Activated naive CD8-positive, alpha-beta T cell (primary cell): ENCODE measurements around the gene IP6K1.
"Not testable (repeated sequence)": the region's sequence is repeated elsewhere in the genome, so short reads cannot be mapped to it uniquely, and the experiment has no call there.

Experiments
- H3K27ac Mint-ChIP-seq: one replicate; pipeline ENCODE4 v1.8.0; 2021; ENCODE audit warnings: mixed read lengths
- H3K27me3 Mint-ChIP-seq: one replicate; pipeline ENCODE4 v1.8.0; 2021; ENCODE audit warnings: mixed read lengths
- H3K36me3 Mint-ChIP-seq: one replicate; pipeline ENCODE4 v1.8.0; 2021; ENCODE audit warnings: mixed read lengths
- H3K4me1 Mint-ChIP-seq: one replicate; pipeline ENCODE4 v1.8.0; 2021; ENCODE audit warnings: low read depth, mixed read lengths
- H3K4me3 Mint-ChIP-seq: one replicate; pipeline ENCODE4 v1.8.0; 2021; ENCODE audit warnings: mild to moderate bottlenecking, mixed read lengths
- H3K9me3 Mint-ChIP-seq: one replicate; pipeline ENCODE4 v1.8.0; 2021; ENCODE audit warnings: low read depth, mixed read lengths

IP6K1 gene

DNA sequence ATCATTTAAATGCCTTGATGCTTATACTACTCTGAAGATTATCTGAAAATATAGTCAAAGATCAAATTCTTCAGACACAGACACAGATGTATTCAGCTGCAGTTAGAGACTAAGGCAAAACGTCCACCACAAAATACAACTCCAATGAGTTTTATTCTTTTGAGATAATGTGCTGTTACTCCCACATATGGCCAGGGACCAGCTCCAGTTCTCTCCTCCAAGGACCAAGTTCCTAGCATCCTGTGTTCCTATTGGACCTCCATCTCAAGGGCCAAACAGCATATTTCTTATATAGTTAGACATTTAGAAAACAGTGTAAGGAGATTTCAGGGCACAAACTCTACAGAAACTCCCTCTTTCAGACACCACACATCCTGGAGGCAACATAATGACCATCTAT is 27.1 kb downstream of the IP6K1 start:
- Mint-ChIP-seq H3K27ac (peak overlapping the region; percentile 28), H3K4me1 (peaks cover 27% of the 10 kb centered on the region)

DNA sequence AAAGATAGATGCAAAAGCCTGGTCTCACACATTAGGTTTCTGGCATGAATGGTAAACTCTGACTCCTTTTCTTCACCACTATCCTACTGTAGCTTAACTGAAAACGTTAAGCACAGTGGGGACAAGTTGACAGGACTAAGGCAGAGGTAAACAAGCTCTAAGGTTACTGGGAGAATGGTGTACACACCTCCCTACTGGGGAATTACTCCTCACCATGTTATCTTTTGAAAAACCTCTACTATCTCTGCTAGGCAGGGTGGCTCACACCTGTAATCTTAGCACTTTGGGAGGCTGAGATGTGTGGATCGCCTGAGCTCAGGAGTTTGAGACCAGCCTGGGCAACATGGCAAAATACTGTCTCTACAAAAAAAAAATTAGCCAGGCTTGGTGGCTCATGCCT is 29.1 kb downstream of the IP6K1 start:
- no peaks in the 10 kb centered on the region for H3K9me3 Mint-ChIP-seq
- peaks cover 31% of the 10 kb centered on the region for H3K4me1 Mint-ChIP-seq
- no peak overlapping the region for H3K4me3 Mint-ChIP-seq
- H3K27ac Mint-ChIP-seq = no peak overlapping the region
- H3K27me3 Mint-ChIP-seq = no peaks in the 10 kb centered on the region
- H3K36me3 Mint-ChIP-seq = no peaks in the 10 kb centered on the region

More for the DNA sequence above, 27.1 kb downstream of the IP6K1 start:
- Mint-ChIP-seq H3K9me3 (no peaks in the 10 kb centered on the region), H3K36me3 (no peaks in the 10 kb centered on the region), H3K4me3 (no peak overlapping the region), H3K27me3 (no peaks in the 10 kb centered on the region)

DNA sequence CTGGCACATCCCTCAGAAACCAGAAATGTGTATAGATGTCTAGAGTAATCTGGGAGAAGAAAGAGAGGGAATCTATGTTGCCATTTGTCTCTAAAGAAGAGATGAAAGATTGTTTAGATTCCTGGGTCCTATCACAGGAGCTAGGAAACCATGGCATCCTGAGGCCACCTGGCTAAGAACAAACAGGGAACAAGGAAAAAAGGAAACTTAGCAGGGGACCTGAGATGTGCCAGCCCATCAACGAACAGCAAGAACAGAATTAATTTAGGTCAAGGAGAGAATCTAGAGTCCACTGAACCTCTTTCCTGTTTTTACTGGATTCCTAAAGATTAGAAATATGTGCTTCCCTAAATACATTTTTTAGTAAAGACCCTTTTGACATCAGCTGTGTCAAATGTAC is 30.3 kb downstream of the IP6K1 start:
- Mint-ChIP-seq H3K9me3 (no peaks in the 10 kb centered on the region), H3K4me1 (peaks cover 31% of the 10 kb centered on the region), H3K4me3 (no peak overlapping the region), H3K27ac (no peak overlapping the region), H3K36me3 (no peaks in the 10 kb centered on the region), H3K27me3 (no peaks in the 10 kb centered on the region)

DNA sequence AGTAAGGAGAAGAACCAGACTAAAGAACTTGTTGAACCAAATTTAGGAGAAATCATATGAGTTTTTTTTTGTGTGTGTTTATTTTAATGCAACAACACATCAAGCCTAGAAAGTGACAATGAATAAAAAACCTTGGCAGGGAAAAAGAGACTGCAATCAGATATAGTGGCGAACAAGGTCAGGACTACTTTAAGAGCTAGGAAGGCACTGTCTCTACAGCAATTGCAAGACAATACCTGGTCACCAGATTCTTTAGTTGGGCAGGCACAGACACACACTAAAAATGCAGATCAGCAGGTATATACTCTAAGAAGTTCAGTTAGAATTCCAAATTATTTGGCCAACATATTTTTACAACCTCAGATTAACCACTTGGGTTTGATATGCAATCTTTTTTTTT is 31.8 kb downstream of the IP6K1 start:
- no peaks in the 10 kb centered on the region for H3K27me3 Mint-ChIP-seq
- H3K27ac Mint-ChIP-seq = no peak overlapping the region
- H3K36me3 Mint-ChIP-seq = no peaks in the 10 kb centered on the region
- peaks cover 32% of the 10 kb centered on the region for H3K4me1 Mint-ChIP-seq
- H3K4me3 Mint-ChIP-seq = no peak overlapping the region
- no peaks in the 10 kb centered on the region for H3K9me3 Mint-ChIP-seq

DNA sequence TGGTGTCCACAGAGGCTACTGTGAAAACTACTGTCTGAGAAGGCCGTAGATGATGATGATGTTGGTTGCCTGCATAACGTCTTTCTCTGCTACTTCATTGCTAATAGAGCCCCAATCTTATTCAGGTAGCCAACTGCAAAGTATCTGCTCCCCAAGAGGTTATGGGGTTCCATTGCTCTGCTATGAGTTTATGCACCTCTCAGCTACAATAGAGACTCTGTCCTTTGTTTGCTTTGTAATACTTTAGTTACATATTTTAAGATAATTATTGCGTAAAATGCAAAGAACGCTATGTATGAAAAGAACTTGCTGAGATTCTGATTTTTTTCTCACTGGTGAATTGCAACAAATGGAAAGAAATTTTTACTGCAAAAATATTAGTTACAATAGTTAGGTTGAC is 34.8 kb downstream of the IP6K1 start:
- Mint-ChIP-seq H3K36me3 (no peaks in the 10 kb centered on the region), H3K27ac (no peak overlapping the region), H3K9me3 (no peaks in the 10 kb centered on the region), H3K4me1 (peaks cover 22% of the 10 kb centered on the region), H3K27me3 (no peaks in the 10 kb centered on the region), H3K4me3 (no peak overlapping the region)

DNA sequence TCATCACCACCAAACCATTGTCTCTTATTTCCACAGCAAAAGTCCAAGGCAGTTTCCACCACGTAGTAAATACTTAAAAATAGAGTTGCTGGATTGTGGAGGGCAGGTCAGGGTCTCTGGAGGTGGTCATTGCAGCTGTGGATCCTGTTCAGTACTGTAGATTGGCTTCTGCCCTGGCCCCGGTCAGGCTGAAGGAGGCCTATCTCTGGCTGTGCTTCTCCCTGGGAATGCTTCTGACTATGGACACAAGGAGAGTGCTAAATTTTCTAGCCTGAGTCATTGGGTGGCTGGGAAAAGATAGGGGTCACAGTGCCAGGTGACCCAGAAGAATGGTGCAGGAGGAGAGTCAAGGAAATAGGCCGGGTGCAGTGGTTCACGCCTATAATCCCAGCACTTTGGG is 36.3 kb downstream of the IP6K1 start:
- H3K9me3 Mint-ChIP-seq = no peaks in the 10 kb centered on the region
- H3K27ac Mint-ChIP-seq = no peak overlapping the region
- H3K27me3 Mint-ChIP-seq = no peaks in the 10 kb centered on the region
- peaks cover 13% of the 10 kb centered on the region for H3K4me1 Mint-ChIP-seq
- no peaks in the 10 kb centered on the region for H3K36me3 Mint-ChIP-seq
- H3K4me3 Mint-ChIP-seq = no peak overlapping the region

DNA sequence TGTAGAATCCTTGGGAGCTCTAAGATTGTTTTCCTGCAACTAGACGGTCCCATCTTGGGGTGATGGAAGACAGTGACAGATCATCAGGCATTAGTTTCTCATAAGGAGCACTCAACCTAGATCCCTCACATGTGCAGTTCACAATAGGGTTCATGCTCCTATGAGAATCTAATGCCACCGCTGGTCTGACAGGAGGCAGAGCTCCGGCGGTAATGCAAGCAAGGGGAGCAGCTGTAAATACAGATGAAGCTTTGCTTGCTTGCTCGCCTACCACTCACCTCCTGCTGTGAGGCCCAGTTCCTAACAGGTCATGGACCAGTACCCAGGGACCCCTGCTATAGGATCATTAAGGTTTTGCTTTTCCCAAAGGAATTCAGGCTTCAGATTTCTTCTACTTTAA is 37.5 kb downstream of the IP6K1 start:
- H3K4me3 Mint-ChIP-seq, H3K36me3 Mint-ChIP-seq, H3K9me3 Mint-ChIP-seq, H3K27me3 Mint-ChIP-seq, H3K27ac Mint-ChIP-seq, H3K4me1 Mint-ChIP-seq: not testable (repeated sequence)

DNA sequence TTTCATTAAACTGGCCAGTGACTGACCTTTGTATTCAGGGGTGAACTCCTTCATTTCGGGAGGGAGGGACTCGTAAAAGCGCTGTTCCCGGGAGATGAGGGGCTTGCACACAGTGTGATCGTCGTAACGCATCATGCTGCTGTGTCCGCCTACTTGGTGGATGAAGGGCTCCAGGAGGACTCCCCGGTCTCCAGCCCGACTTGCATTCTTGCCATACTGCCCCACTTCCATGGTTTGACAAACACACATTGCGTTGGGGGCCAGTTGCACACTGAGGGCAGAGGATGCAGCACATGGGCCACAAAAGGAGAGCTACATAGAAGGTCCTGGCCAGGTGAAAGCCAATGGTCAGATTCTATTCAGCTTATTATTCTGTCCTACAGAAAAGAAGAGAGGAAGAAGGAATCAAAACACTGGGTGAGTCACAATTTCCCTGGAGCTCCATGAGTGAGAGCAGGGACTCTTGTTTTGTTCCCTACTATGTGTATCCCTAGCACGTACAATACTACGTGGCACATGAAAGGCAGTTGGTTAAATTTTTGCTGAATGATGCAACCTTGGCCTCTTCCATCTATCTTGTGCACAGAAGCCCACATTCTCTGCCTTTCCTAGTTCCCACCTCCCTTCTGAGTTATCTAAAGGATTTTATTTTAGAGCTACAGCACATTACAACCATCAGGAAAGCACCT is 38.4 kb downstream of the IP6K1 start:
- no peaks in the 10 kb centered on the region for H3K36me3 Mint-ChIP-seq
- H3K9me3 Mint-ChIP-seq = no peaks in the 10 kb centered on the region
- H3K27me3 Mint-ChIP-seq = no peaks in the 10 kb centered on the region
- peak overlapping the region; percentile 70 for H3K27ac Mint-ChIP-seq
- no peak overlapping the region for H3K4me3 Mint-ChIP-seq
- H3K4me1 Mint-ChIP-seq = peaks cover 8% of the 10 kb centered on the region

DNA sequence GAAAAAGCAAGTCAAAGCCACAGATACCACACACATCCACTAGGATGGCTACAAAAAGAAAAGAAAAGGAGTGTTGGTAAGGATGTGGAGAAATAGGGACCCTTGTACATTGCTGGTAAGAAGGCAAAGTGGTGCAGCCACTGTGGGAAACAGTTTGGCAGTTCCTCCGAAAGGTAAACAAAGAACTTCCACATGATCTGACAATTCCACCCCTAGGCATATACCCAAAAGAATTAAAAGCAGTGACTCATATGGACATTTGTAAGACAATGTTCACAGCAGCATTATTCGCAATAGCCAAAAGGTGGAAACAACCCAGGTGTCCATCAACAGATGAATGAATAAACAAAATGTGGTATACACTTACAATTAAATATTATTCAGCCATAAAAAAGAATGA is 40.4 kb downstream of the IP6K1 start:
- Mint-ChIP-seq H3K4me1 (peaks cover 8% of the 10 kb centered on the region), H3K9me3 (no peaks in the 10 kb centered on the region), H3K36me3 (no peaks in the 10 kb centered on the region), H3K27me3 (no peaks in the 10 kb centered on the region), H3K4me3 (no peak overlapping the region), H3K27ac (no peak overlapping the region)

DNA sequence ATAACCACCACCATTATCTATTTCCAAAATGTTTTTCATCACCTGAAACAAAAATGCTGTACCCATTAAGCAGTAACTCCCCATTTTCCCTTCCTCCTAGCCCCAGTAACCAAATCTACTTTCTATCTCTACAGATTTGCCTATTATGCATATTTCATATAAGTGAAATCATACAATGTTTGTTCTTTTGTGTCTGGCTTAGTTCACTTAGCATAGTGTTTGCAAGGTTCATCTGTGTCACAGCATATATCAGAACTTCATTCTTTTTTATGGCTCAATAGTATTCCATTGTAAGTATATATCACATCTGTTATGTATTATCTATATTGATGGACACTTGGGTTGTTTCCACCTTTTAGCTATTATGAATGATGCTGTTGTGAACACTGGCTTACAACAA is 45.9 kb downstream of the IP6K1 start:
- H3K4me3 Mint-ChIP-seq = no peak overlapping the region
- H3K27ac Mint-ChIP-seq = no peak overlapping the region
- peaks cover 2% of the 10 kb centered on the region for H3K36me3 Mint-ChIP-seq
- no peaks in the 10 kb centered on the region for H3K27me3 Mint-ChIP-seq
- H3K9me3 Mint-ChIP-seq = no peaks in the 10 kb centered on the region
- peaks cover 14% of the 10 kb centered on the region for H3K4me1 Mint-ChIP-seq

DNA sequence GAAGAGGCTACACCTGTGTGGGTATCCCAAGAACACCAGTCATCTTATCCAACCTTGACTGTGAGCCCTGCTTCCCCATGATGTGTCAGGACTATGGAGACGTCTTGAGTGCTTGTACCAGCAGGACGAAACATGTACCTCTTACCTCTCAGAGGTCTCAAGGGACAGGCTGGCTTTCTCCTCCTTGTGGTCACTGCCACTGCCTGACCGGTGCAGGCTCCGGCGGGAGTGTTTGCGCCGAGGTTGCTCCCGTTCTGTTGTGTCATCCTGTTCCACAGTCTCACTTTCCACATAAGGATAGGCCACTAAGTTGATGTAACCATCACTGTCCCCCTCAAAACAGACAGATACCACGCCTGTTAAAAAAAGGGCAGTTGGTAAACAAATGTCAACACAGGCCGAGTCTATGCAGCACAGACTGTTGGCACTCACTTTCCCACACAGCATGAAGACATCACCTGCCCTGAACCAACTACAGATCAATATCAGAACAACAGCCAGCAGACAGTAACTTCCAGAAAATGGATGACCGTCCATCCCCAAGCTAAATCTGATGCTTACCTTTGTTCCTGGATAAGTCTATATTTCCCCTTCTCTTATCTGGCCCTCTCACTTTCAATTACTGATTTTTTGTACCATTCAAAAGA is 48.2 kb downstream of the IP6K1 start:
- H3K9me3 Mint-ChIP-seq = no peaks in the 10 kb centered on the region
- H3K4me1 Mint-ChIP-seq = peaks cover 8% of the 10 kb centered on the region
- H3K4me3 Mint-ChIP-seq = no peak overlapping the region
- H3K27ac Mint-ChIP-seq = peak overlapping the region; percentile 75
- no peaks in the 10 kb centered on the region for H3K27me3 Mint-ChIP-seq
- H3K36me3 Mint-ChIP-seq = peaks cover 2% of the 10 kb centered on the region

DNA sequence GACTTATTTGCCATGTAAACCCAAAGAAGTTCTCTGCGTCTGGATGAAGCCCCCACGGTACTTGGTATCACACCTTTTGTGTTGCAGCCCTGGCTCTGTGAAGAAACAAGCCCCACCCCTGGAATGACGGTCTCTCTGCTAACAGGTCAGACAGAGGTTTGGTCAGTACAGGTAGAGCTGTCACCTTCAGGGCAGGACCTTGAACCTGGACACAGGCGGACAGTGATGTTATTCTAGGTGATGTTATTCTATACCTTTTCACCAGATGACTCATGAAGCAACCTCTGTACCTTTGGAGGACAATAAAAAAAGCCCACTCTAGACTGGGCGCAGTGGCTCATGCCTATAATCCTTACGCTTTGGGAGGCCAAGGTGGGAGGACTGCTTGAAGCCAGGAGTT is 51.6 kb downstream of the IP6K1 start:
- Mint-ChIP-seq H3K4me3 (no peak overlapping the region), H3K27ac (no peak overlapping the region), H3K4me1 (peaks cover 6% of the 10 kb centered on the region), H3K27me3 (no peaks in the 10 kb centered on the region), H3K36me3 (peaks cover 4% of the 10 kb centered on the region), H3K9me3 (no peaks in the 10 kb centered on the region)

DNA sequence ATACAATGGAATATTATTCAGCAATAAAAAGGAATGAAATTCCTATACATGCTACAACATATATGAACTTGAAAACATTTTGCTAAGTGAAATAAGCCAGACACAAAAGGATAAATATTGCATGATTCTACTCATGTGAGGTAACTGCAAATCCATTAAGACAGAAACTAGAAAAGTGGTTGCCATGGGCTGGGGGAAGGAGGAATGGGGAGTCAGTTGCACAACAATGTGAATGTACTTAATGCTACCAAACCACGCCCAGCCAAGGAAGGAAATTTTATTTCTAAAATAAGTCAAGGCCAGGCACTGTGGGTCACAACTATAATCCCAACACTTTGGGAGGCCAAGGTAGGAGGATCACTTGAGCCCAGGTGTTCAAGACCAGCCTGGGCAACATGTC is 52.8 kb downstream of the IP6K1 start:
- no peaks in the 10 kb centered on the region for H3K27me3 Mint-ChIP-seq
- peaks cover 4% of the 10 kb centered on the region for H3K36me3 Mint-ChIP-seq
- peaks cover 1% of the 10 kb centered on the region for H3K4me1 Mint-ChIP-seq
- no peaks in the 10 kb centered on the region for H3K9me3 Mint-ChIP-seq
- no peak overlapping the region for H3K27ac Mint-ChIP-seq
- H3K4me3 Mint-ChIP-seq = no peak overlapping the region

DNA sequence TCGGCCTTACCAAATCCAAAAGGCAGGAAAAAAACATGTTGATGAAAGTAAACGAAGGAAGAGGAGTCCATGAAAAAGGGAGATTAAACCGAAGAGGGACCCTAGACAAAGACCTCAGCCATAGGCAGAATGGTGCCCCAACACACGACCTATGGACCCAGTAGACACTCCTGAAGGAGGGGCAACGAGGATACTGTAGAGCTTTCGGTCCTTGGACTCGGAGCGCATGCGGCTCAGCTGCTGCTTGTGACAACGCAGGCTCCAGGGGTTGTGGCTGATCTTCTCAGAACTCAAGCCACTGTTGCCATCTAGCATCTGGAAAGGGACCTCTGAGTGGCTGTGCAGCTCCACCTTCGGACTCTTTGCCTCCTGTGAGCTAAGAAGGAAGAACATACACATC is 53.7 kb downstream of the IP6K1 start:
- H3K27ac Mint-ChIP-seq = no peak overlapping the region
- no peak overlapping the region for H3K4me3 Mint-ChIP-seq
- peaks cover 4% of the 10 kb centered on the region for H3K36me3 Mint-ChIP-seq
- H3K4me1 Mint-ChIP-seq = no peaks in the 10 kb centered on the region
- no peaks in the 10 kb centered on the region for H3K9me3 Mint-ChIP-seq
- H3K27me3 Mint-ChIP-seq = no peaks in the 10 kb centered on the region

DNA sequence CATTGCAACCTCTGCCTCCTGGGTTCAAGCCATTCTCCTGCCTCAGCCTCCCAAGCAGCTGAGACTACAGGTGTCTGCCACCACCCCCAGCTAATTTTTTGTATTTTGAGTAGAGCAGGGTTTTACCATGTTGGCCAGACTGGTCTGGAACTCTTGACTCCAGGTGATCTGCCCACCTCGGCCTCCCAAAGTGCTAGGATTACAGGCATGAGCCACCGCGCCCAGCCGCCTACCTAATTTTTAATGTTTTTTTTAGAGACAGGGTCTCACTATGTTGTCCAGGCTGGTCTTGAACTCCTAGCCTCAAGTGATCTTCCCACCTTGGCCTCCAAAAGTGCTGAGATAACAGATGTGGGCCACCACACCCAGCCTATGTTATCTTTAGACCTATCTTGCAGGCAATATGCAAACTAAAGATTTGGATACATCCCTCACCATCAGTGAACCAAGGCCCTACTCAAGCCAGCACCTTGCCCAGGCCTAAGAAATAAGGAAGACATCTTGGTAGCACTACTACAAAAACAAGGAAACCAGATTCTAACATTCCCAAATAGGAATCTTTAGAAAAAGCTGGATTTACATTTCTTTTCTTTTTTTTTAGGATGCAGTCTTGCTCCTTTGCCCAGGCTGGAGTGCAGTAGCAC is 56.3 kb downstream of the IP6K1 start:
- Mint-ChIP-seq H3K9me3 (no peaks in the 10 kb centered on the region), H3K27ac (no peak overlapping the region), H3K36me3 (peaks cover 2% of the 10 kb centered on the region), H3K4me3 (no peak overlapping the region), H3K27me3 (no peaks in the 10 kb centered on the region), H3K4me1 (no peaks in the 10 kb centered on the region)
